ENCODE results near the gene ENOX1. TPM values are rescaled to one million over a fixed set of nuclear protein-coding genes. Genes with fewer than 3 reads are reported as not detected.

ENOX1 gene
- total and polyA plus RNA-seq, 2 of the 8 experiments (the other 6 are each of a cell fraction or from before 2014, with no cell fraction given), result 0.23 to 0.37 TPM

- no peak for TF ChIP-seq ATF2 (IDR thresholded peaks at IDR 0.05; ENCODE audit: low read length)
- TF ChIP-seq SAP30 (IDR thresholded peaks at IDR 0.05; ENCODE audit: insufficient read depth, insufficient replicate concordance, low read length), result no peak
- no peak for TF ChIP-seq FOSL1 (IDR thresholded peaks at IDR 0.05; ENCODE audit: insufficient read depth, low read depth, low read length)
- TF ChIP-seq BACH1 (IDR thresholded peaks at IDR 0.05; ENCODE audit: low read length), result no peak
- TF ChIP-seq CTBP2 (IDR thresholded peaks at IDR 0.05; ENCODE audit: borderline replicate concordance, insufficient read depth, insufficient read length, low read length), result no peak
- no peak for TF ChIP-seq SIX5 (IDR thresholded peaks at IDR 0.05; ENCODE audit: low read depth, low read length)
These were observed 426.6 kb downstream of the ENOX1 start (continued) for GRCh38 chr13:43360171-43360570.

All from H1 (cell line).